K562 (cell line): Measurements from ENCODE around the gene NR6A1. TPM values are rescaled to one million over a fixed set of nuclear protein-coding genes. Genes with fewer than 3 reads are reported as not detected.
"Not testable (repeated sequence)": the region's sequence is repeated elsewhere in the genome, so short reads cannot be mapped to it uniquely, and the experiment has no call there.

Experiments used
- ATAC-seq: fragments of 200-7000 bp; cut with Tn5 transposase; 3 replicates; pipeline ENCODE4 v1.9.1; 2020; ENCODE audit warnings: moderate library complexity
- BruUV-seq: library from RNA; stranded (reverse); fragments of 400-500 nt; replicated peaks from 2 replicates; lab custom pipeline; 2021; lab: Mats Ljungman, UMichigan
- CTCF ChIA-PET: fragments of 300-600 bp; formaldehyde crosslinking; extraction: SDS; loops from one replicate; lab custom pipeline; 2021; ENCODE audit warnings: low intra/inter-chr PET ratio; lab: Yijun Ruan, JAX
- POLR2A ChIA-PET: fragments of 300-600, 350-650 bp; sonication (Branson Sonifier 250); formaldehyde crosslinking; extraction: SDS; loops from one replicate; lab custom pipeline; 2021; ENCODE audit warnings: antibody characterized with exemption, inconsistent platforms; lab: Yijun Ruan, JAX
- DNase-seq, 4 experiments: peaks; one replicate each; pipeline versions ENCODE4 v3.0.0 to v3.0.0-alpha.2; 2011 to 2018; ENCODE audit warnings: low spot score in 3 of 4, mixed read lengths in 3 of 4; ENCODE audit errors: extremely low read depth in 1 of 4
- FAIRE-seq: peaks from 2 replicates; lab custom pipeline; 2011; peaks lifted over from hg19 to GRCh38; lab: Jason Lieb, UNC
- H2AFZ ChIP-seq: 2 replicates; pipeline ENCODE4 v1.6.0; 2011; ENCODE audit warnings: low read depth, low read length, control low read depth, inconsistent platforms
- H3K27ac ChIP-seq: fragments of 200-600 bp; 3 replicates; pipeline ENCODE4 v1.8.0; 2011; ENCODE audit warnings: low read depth, mild to moderate bottlenecking, control low read depth, inconsistent platforms, low read length, moderate library complexity, mixed read lengths; ENCODE audit errors: extremely low read depth
- H3K27me3 ChIP-seq, 2 experiments: fragments of 300-600 bp in 1 of 2; 2 replicates in 1 of 2; 3 replicates in 1 of 2; pipeline versions ENCODE4 v1.6.0 to v1.8.0; 2011; ENCODE audit warnings: inconsistent platforms in 2 of 2, low read length in 2 of 2, mild to moderate bottlenecking in 1 of 2, mixed read lengths in 1 of 2, moderate library complexity in 1 of 2; ENCODE audit not compliant: control insufficient read depth in 2 of 2, insufficient read depth in 2 of 2
- H3K36me3 ChIP-seq: fragments of 300-600 bp; 3 replicates; pipeline ENCODE4 v1.8.0; 2011; ENCODE audit warnings: mild to moderate bottlenecking, low read length, inconsistent platforms; ENCODE audit not compliant: control insufficient read depth, insufficient read depth
- H3K4me1 ChIP-seq, 2 experiments: fragments of 200-600 bp in 1 of 2; replicated peaks in 1 of 2; 2 replicates in 1 of 2; 3 replicates in 1 of 2; pipeline versions ENCODE4 v1.5.1 to v1.8.0; 2011; ENCODE audit warnings: inconsistent platforms in 2 of 2, low read length in 2 of 2, mild to moderate bottlenecking in 1 of 2, mixed read lengths in 1 of 2, moderate library complexity in 1 of 2; ENCODE audit not compliant: control insufficient read depth in 2 of 2, insufficient read depth in 2 of 2
- H3K4me2 ChIP-seq: 2 replicates; pipeline ENCODE4 v1.6.1; 2011; ENCODE audit warnings: low read length, control low read depth, inconsistent platforms, mixed read lengths; ENCODE audit not compliant: insufficient read depth
- H3K4me3 ChIP-seq: fragments of 200-600 bp; sonication (generic), shearing (Covaris generic); 2 replicates; pipeline ENCODE4 v1.5.1; 2016; ENCODE audit warnings: control low read depth, inconsistent platforms
- H3K79me2 ChIP-seq: fragments of 200-600 bp; 3 replicates; pipeline ENCODE4 v1.8.0; 2011; ENCODE audit warnings: low read length, inconsistent platforms; ENCODE audit not compliant: control insufficient read depth, insufficient read depth
- H3K9ac ChIP-seq, 2 experiments: 2 replicates each; pipeline versions ENCODE4 v1.6.0 to v1.6.1; 2011; ENCODE audit warnings: low read depth in 2 of 2, low read length in 2 of 2, control low read depth in 1 of 2, inconsistent platforms in 1 of 2, mild to moderate bottlenecking in 1 of 2, mixed read lengths in 1 of 2; ENCODE audit not compliant: insufficient read depth in 1 of 2
- H3K9me1 ChIP-seq: one replicate; pipeline ENCODE4 v1.6.0; 2011; ENCODE audit warnings: inconsistent platforms, mild to moderate bottlenecking, low read length, moderate library complexity; ENCODE audit not compliant: control insufficient read depth, insufficient read depth
- H3K9me3 ChIP-seq: replicated peaks from 2 replicates; pipeline ENCODE4 v1.5.1; 2011; ENCODE audit warnings: low read depth, low read length, inconsistent platforms; ENCODE audit not compliant: control insufficient read depth, insufficient read depth
- H4K20me1 ChIP-seq: replicated peaks from 2 replicates; pipeline ENCODE4 v1.6.1; 2011; ENCODE audit warnings: low read length, inconsistent platforms, mixed read lengths; ENCODE audit not compliant: control insufficient read depth, insufficient read depth
- CEBPG ChIP-seq, 3 experiments: fragments of 200-800 bp in 1 of 3; sonication (Bioruptor generic) in 1 of 3; sonication (generic) in 1 of 3; formaldehyde crosslinking in 1 of 3; IDR thresholded peaks in 2 of 3; conservative IDR thresholded peaks in 1 of 3; 2 replicates each; pipeline versions ENCODE4 v1.6.1 to v1.8.0; 2016 to 2022; ENCODE audit warnings: missing compliant biosample characterization in 2 of 3, missing genetic modification characterization in 2 of 3, mild to moderate bottlenecking in 1 of 3, missing genetic modification reagents in 1 of 3
- RBM25 ChIP-seq: fragments of 200-400 bp; formaldehyde crosslinking; IDR thresholded peaks from 2 replicates; pipeline ENCODE4 v1.6.1; 2018; ENCODE audit warnings: low read length, low read depth, moderate library complexity; ENCODE audit not compliant: severe bottlenecking
- WGBS: fragments of 100-300 bp; shearing (Covaris generic); methylation state at CpG from one replicate; pipeline ENCODE4 v1.1.6; 2016; ENCODE audit warnings: low coverage, mixed read lengths; ENCODE audit not compliant: insufficient coverage; ENCODE audit errors: missing lambda C conversion rate; 5-methylcytosine and 5-hydroxymethylcytosine counted together
- in situ Hi-C: fragments of 300-500 bp; cut with MboI; formaldehyde crosslinking; loops from 4 replicates; pipeline ENCODE4 v1.15.0; 2018; ENCODE audit warnings: inconsistent platforms, mixed read lengths
- intact Hi-C: fragments of 100-400 bp; cut with micrococcal nuclease; formaldehyde crosslinking; loops from 2 replicates; pipeline ENCODE4 v1.14.2; 2022
- polyA plus RNA-seq, 8 experiments: library from polyadenylated mRNA; depleted of rRNA in 4 of 8; stranded (reverse) in 5 of 8; unstranded in 3 of 8; fragments of >200 nt; fragmentation: Nextera tagmentation in 2 of 8; fragmentation: Illumina TruSeq in 1 of 8; extraction: Ambion mirVana in 2 of 8; extraction: Trizol in 1 of 8; gene quantifications; 2 replicates each; pipeline versions ENCODE4 v1.2.1 to v1.2.3, GENCODE V29; 2011 to 2014; ENCODE audit warnings: inconsistent platforms in 1 of 8, missing spikeins in 1 of 8
- total RNA-seq, 7 experiments: library from RNA; depleted of rRNA in 6 of 7; stranded (reverse); fragments of >200 nt in 6 of 7; fragmentation: Illumina TruSeq in 2 of 7; extraction: Trizol in 2 of 7; gene quantifications; 2 replicates each; pipeline versions ENCODE4 v1.2.1 to v1.2.3, GENCODE V29; 2011 to 2021; ENCODE audit warnings: low replicate concordance in 1 of 7

Gene NR6A1
- total and polyA plus RNA-seq, 9 of the 15 experiments (the other 6 are each of a cell fraction or from before 2014, with no cell fraction given), result 9.7 to 55.4 (median 28.3) TPM

- Histone ChIP-seq H3K9me1 (peaks cover 3% of the 10 kb centered on the region), H3K79me2 (peaks cover 73% of the 10 kb centered on the region), H3K4me1 (peaks cover 9 to 37% of the 10 kb centered on the region in 2 experiments; a peak in 4 of 5 replicates), H3K4me3 (no peak overlapping the region), H3K9ac (no peak overlapping the region), H3K4me2 (no peak overlapping the region), H3K9me3 (no peaks in the 10 kb centered on the region), H4K20me1 (no peaks in the 10 kb centered on the region), H3K36me3 (peaks cover 24% of the 10 kb centered on the region), H3K27me3 (no peaks in the 10 kb centered on the region), H2AFZ (no peak overlapping the region), H3K27ac (no peak overlapping the region)
- TF ChIP-seq CEBPG (CRISPR knock-in tag; IDR thresholded peaks at IDR 0.05), result no peak
- no peak for TF ChIP-seq CEBPG (tag; conservative IDR thresholded peaks at IDR 0.05 in 1 of 2, IDR thresholded peaks at IDR 0.05 in 1 of 2)
- TF ChIP-seq RBM25, result peak; percentile 23
- FAIRE-seq (no peak), ATAC-seq (no peak), DNase-seq (no peak)
- CTCF ChIA-PET, result interaction anchor here (0.7 kb wide), 1 partner anchor 28 kb away, joined by 3 read pairs; no protein-coding TSS in a partner anchor
- 75% methylated on average over 2 of the region's 2 CpGs for WGBS
- POLR2A ChIA-PET, result interaction anchor here (0.9 kb wide), 1 partner anchor 19 kb away, joined by 4 read pairs; no protein-coding TSS in a partner anchor
- no TSS peak for BruUV-seq
- intact Hi-C loops (no loop called here), in situ Hi-C loops (no loop called here)
These were observed 31.8 kb downstream of the NR6A1 start for GRCh38 chr9:124739360-124739759.

GRCh38 chr9:124738075-124738474 lies 33.0 kb downstream of the NR6A1 start:
- H3K4me3 ChIP-seq, H3K9me1 ChIP-seq, DNase-seq, FAIRE-seq, H3K27me3 ChIP-seq, H3K9me3 ChIP-seq, H3K27ac ChIP-seq, H2AFZ ChIP-seq, H3K4me2 ChIP-seq, H3K9ac ChIP-seq, BruUV-seq, in situ Hi-C loops, intact Hi-C loops, H4K20me1 ChIP-seq, ATAC-seq, CTCF ChIA-PET: not testable (repeated sequence)
- 94% methylated on average over 7 of the region's 7 CpGs for WGBS
- POLR2A ChIA-PET, result interaction anchor here (0.6 kb wide), 1 partner anchor 1628 kb away, joined by 3 read pairs; no protein-coding TSS in a partner anchor
- Histone ChIP-seq H3K79me2 (peaks cover 71% of the 10 kb centered on the region), H3K36me3 (peaks cover 29% of the 10 kb centered on the region), H3K4me1 (peaks cover 10 to 30% of the 10 kb centered on the region in 2 experiments; a peak in 4 of 5 replicates)
